ENCODE measurements around the gene DOCK11.

Gene DOCK11

GRCh38 chrX:118530219-118530911, 34.8 kb downstream of the DOCK11 start:
- peaks cover 5% of the 10 kb centered on the region for H3K36me3 Mint-ChIP-seq
- ATAC-seq (ENCODE audit: low read depth), result no peak
- H3K9me3 Mint-ChIP-seq, result no peaks in the 10 kb centered on the region
- H3K4me1 Mint-ChIP-seq, result peaks cover 48% of the 10 kb centered on the region
- peak overlapping the region; percentile 41 for H3K4me3 Mint-ChIP-seq
- peak overlapping the region; percentile 69 for H3K27ac Mint-ChIP-seq
- H3K27me3 Mint-ChIP-seq, result no peaks in the 10 kb centered on the region
- DNase-seq (ENCODE audit: low spot score in 2 of 2), result no peak

GRCh38 chrX:118534716-118535493, 39.3 kb downstream of the DOCK11 start:
- Mint-ChIP-seq H3K27me3 (no peaks in the 10 kb centered on the region), H3K36me3 (peaks cover 3% of the 10 kb centered on the region), H3K9me3 (no peaks in the 10 kb centered on the region), H3K4me1 (peaks cover 30% of the 10 kb centered on the region), H3K27ac (peak overlapping the region; percentile 70), H3K4me3 (no peak overlapping the region)
- ATAC-seq (ENCODE audit: low read depth), result no peak
- DNase-seq (ENCODE audit: low spot score in 2 of 2), result no peak

- DNase-seq (ENCODE audit: low spot score in 2 of 2) (no peak), ATAC-seq (ENCODE audit: low read depth) (no peak)
- Mint-ChIP-seq H3K27me3 (no peaks in the 10 kb centered on the region), H3K27ac (peak overlapping the region; percentile 92), H3K36me3 (peaks cover 3% of the 10 kb centered on the region), H3K4me1 (peaks cover 24% of the 10 kb centered on the region), H3K4me3 (peak overlapping the region; percentile 69), H3K9me3 (no peaks in the 10 kb centered on the region)
Observed at GRCh38 chrX:118536204-118536603, 40.6 kb downstream of the DOCK11 start.

- Mint-ChIP-seq H3K27me3 (no peaks in the 10 kb centered on the region), H3K4me3 (peak overlapping the region; percentile 69), H3K9me3 (no peaks in the 10 kb centered on the region), H3K36me3 (peaks cover 3% of the 10 kb centered on the region), H3K4me1 (peaks cover 28% of the 10 kb centered on the region), H3K27ac (peak overlapping the region; percentile 92)
- peak; percentile 87 for ATAC-seq (ENCODE audit: low read depth)
- DNase-seq (ENCODE audit: low spot score in 2 of 2), result peak; percentile 13 to 17
Observed at GRCh38 chrX:118536687-118537461, 41.3 kb downstream of the DOCK11 start.

- H3K4me3 Mint-ChIP-seq, result no peak overlapping the region
- no peaks in the 10 kb centered on the region for H3K27me3 Mint-ChIP-seq
- peaks cover 25% of the 10 kb centered on the region for H3K4me1 Mint-ChIP-seq
- peak overlapping the region; percentile 62 for H3K27ac Mint-ChIP-seq
- DNase-seq (ENCODE audit: low spot score in 2 of 2), result no peak
- no peak for ATAC-seq (ENCODE audit: low read depth)
- H3K36me3 Mint-ChIP-seq, result no peaks in the 10 kb centered on the region
- H3K9me3 Mint-ChIP-seq, result no peaks in the 10 kb centered on the region
Observed at GRCh38 chrX:118538386-118538785, 42.8 kb downstream of the DOCK11 start.

GRCh38 chrX:118540342-118540741, 44.7 kb downstream of the DOCK11 start:
- H3K36me3 Mint-ChIP-seq, result peaks cover 3% of the 10 kb centered on the region
- H3K27me3 Mint-ChIP-seq, result no peaks in the 10 kb centered on the region
- no peak overlapping the region for H3K27ac Mint-ChIP-seq
- DNase-seq (ENCODE audit: low spot score in 2 of 2), result no peak
- peaks cover 20% of the 10 kb centered on the region for H3K4me1 Mint-ChIP-seq
- ATAC-seq (ENCODE audit: low read depth), result no peak
- H3K4me3 Mint-ChIP-seq, result no peak overlapping the region
- H3K9me3 Mint-ChIP-seq, result no peaks in the 10 kb centered on the region

GRCh38 chrX:118541482-118541881, 45.9 kb downstream of the DOCK11 start:
- ATAC-seq (ENCODE audit: low read depth) (no peak), DNase-seq (ENCODE audit: low spot score in 2 of 2) (no peak)
- H3K9me3 Mint-ChIP-seq, result no peaks in the 10 kb centered on the region
- H3K4me1 Mint-ChIP-seq, result peaks cover 15% of the 10 kb centered on the region
- H3K27ac Mint-ChIP-seq, result no peak overlapping the region
- H3K36me3 Mint-ChIP-seq, result peaks cover 3% of the 10 kb centered on the region
- no peaks in the 10 kb centered on the region for H3K27me3 Mint-ChIP-seq
- no peak overlapping the region for H3K4me3 Mint-ChIP-seq

GRCh38 chrX:118545510-118545909, 49.9 kb downstream of the DOCK11 start:
- Mint-ChIP-seq H3K27ac (no peak overlapping the region), H3K9me3 (no peaks in the 10 kb centered on the region), H3K36me3 (peaks cover 7% of the 10 kb centered on the region), H3K27me3 (no peaks in the 10 kb centered on the region), H3K4me1 (peaks cover 9% of the 10 kb centered on the region), H3K4me3 (no peak overlapping the region)
- DNase-seq (ENCODE audit: low spot score in 2 of 2) (no peak), ATAC-seq (ENCODE audit: low read depth) (no peak)

GRCh38 chrX:118548841-118549240, 53.2 kb downstream of the DOCK11 start:
- H3K27ac Mint-ChIP-seq, result no peak overlapping the region
- no peaks in the 10 kb centered on the region for H3K9me3 Mint-ChIP-seq
- H3K36me3 Mint-ChIP-seq, result peaks cover 7% of the 10 kb centered on the region
- H3K27me3 Mint-ChIP-seq, result no peaks in the 10 kb centered on the region
- ATAC-seq (ENCODE audit: low read depth) (no peak), DNase-seq (ENCODE audit: low spot score in 2 of 2) (no peak)
- no peak overlapping the region for H3K4me3 Mint-ChIP-seq
- H3K4me1 Mint-ChIP-seq, result no peaks in the 10 kb centered on the region

GRCh38 chrX:118550792-118551191, 55.2 kb downstream of the DOCK11 start:
- H3K36me3 Mint-ChIP-seq, result peaks cover 8% of the 10 kb centered on the region
- H3K9me3 Mint-ChIP-seq, result no peaks in the 10 kb centered on the region
- no peaks in the 10 kb centered on the region for H3K4me1 Mint-ChIP-seq
- no peak overlapping the region for H3K4me3 Mint-ChIP-seq
- peak overlapping the region; percentile 9 for H3K27ac Mint-ChIP-seq
- ATAC-seq (ENCODE audit: low read depth) (no peak), DNase-seq (ENCODE audit: low spot score in 2 of 2) (no peak)
- no peaks in the 10 kb centered on the region for H3K27me3 Mint-ChIP-seq

GRCh38 chrX:118551426-118551825, 55.8 kb downstream of the DOCK11 start:
- no peak overlapping the region for H3K4me3 Mint-ChIP-seq
- H3K9me3 Mint-ChIP-seq, result no peaks in the 10 kb centered on the region
- ATAC-seq (ENCODE audit: low read depth) (no peak), DNase-seq (ENCODE audit: low spot score in 2 of 2) (no peak)
- no peaks in the 10 kb centered on the region for H3K4me1 Mint-ChIP-seq
- H3K36me3 Mint-ChIP-seq, result peaks cover 8% of the 10 kb centered on the region
- H3K27ac Mint-ChIP-seq, result no peak overlapping the region
- no peaks in the 10 kb centered on the region for H3K27me3 Mint-ChIP-seq

GRCh38 chrX:118552121-118552900, 56.7 kb downstream of the DOCK11 start:
- H3K4me1 Mint-ChIP-seq, result peaks cover 4% of the 10 kb centered on the region
- H3K9me3 Mint-ChIP-seq, result no peaks in the 10 kb centered on the region
- peaks cover 15% of the 10 kb centered on the region for H3K36me3 Mint-ChIP-seq
- ATAC-seq (ENCODE audit: low read depth) (no peak), DNase-seq (ENCODE audit: low spot score in 2 of 2) (no peak)
- no peak overlapping the region for H3K27ac Mint-ChIP-seq
- no peak overlapping the region for H3K4me3 Mint-ChIP-seq
- no peaks in the 10 kb centered on the region for H3K27me3 Mint-ChIP-seq

- DNase-seq (ENCODE audit: low spot score in 2 of 2) (no peak), ATAC-seq (ENCODE audit: low read depth) (no peak)
- Mint-ChIP-seq H3K4me1 (peaks cover 4% of the 10 kb centered on the region), H3K27me3 (no peaks in the 10 kb centered on the region), H3K4me3 (no peak overlapping the region), H3K27ac (no peak overlapping the region), H3K36me3 (peaks cover 14% of the 10 kb centered on the region), H3K9me3 (no peaks in the 10 kb centered on the region)
Observed at GRCh38 chrX:118553042-118553710, 57.6 kb downstream of the DOCK11 start.
